Natural killer cell treated with Interleukin-12 subunit alpha and Interleukin-12 subunit beta and Interleukin-15 and Interleukin-18, amount 100 ng/mL, for 72 hours (primary cell): ENCODE data around the gene KHSRP. TPM values are rescaled to one million over a fixed set of nuclear protein-coding genes. Genes with fewer than 3 reads are reported as not detected.
A peak's percentile ranks its signal among the peaks of the same experiment; 100 is the strongest.
"Not testable (repeated sequence)": the region's sequence is repeated elsewhere in the genome, so short reads cannot be mapped to it uniquely, and the experiment has no call there.

Experiments
- ATAC-seq, 2 donors: fragments of 150-1000 bp; cut with Tn5 transposase in 1 of 2; sonication (Bioruptor Pico), chemical (Tn5 transposase) in 1 of 2; 2 replicates each; pipeline ENCODE4 v1.10.0; 2021
- DNase-seq: peaks from one replicate; pipeline ENCODE4 v3.0.0; 2022; ENCODE audit warnings: low spot score
- H3K27ac Mint-ChIP-seq, 2 donors: 1 replicate in 1 of 2; 2 replicates in 1 of 2; pipeline ENCODE4 v1.8.0; 2022; ENCODE audit warnings: mixed read lengths in 2 of 2, mild to moderate bottlenecking in 1 of 2, moderate library complexity in 1 of 2
- H3K27me3 Mint-ChIP-seq, 2 donors: 1 replicate in 1 of 2; 2 replicates in 1 of 2; pipeline ENCODE4 v1.8.0; 2022; ENCODE audit warnings: mixed read lengths in 2 of 2
- H3K36me3 Mint-ChIP-seq: one replicate; pipeline ENCODE4 v1.8.0; 2022; ENCODE audit warnings: mixed read lengths
- H3K4me1 Mint-ChIP-seq, 2 donors: 1 replicate in 1 of 2; 2 replicates in 1 of 2; pipeline ENCODE4 v1.8.0; 2022; ENCODE audit warnings: low read depth in 2 of 2, mixed read lengths in 2 of 2, mild to moderate bottlenecking in 1 of 2
- H3K4me3 Mint-ChIP-seq: one replicate; pipeline ENCODE4 v1.8.0; 2022; ENCODE audit warnings: mixed read lengths
- H3K9me3 Mint-ChIP-seq: 2 replicates; pipeline ENCODE4 v1.8.0; 2022; ENCODE audit warnings: mixed read lengths
- total RNA-seq, 2 donors: library from RNA; stranded (reverse); gene quantifications; one replicate each; pipeline ENCODE4 v1.2.3, GENCODE V29; 2022

KHSRP gene
- total RNA-seq, 2 donors from 2014 or later: 260 to 386 TPM

- Mint-ChIP-seq H3K4me1 (peaks cover 0 to 3% of the 10 kb centered on the region in 2 donors), H3K36me3 (no peaks in the 10 kb centered on the region), H3K27ac (no peak within 1 kb of the TSS), H3K4me3 (no peak within 1 kb of the TSS), H3K27me3 (peaks cover 0 to 3% of the 10 kb centered on the region in 2 donors), H3K9me3 (no peaks in the 10 kb centered on the region)
- ATAC-seq (no peak), DNase-seq (no peak)
Measured at GRCh38 chr19:6433663-6434062, 9.1 kb upstream of the KHSRP start, which contains the start of gene SLC25A41. SLC25A41 (minus strand) TSS chr19:6433763; CDS start chr19:6433693, 70 bp downstream.

GRCh38 chr19:6433165-6433564 is 8.6 kb upstream of the KHSRP start:
- H3K4me3 Mint-ChIP-seq: no peak overlapping the region
- H3K4me1 Mint-ChIP-seq: peaks cover 0 to 3% of the 10 kb centered on the region in 2 donors
- no peak for ATAC-seq
- peaks cover 0 to 2% of the 10 kb centered on the region in 2 donors for H3K27me3 Mint-ChIP-seq
- H3K36me3 Mint-ChIP-seq: no peaks in the 10 kb centered on the region
- H3K9me3 Mint-ChIP-seq: no peaks in the 10 kb centered on the region
- no peak for DNase-seq
- no peak overlapping the region for H3K27ac Mint-ChIP-seq

GRCh38 chr19:6431891-6432290 is 7.3 kb upstream of the KHSRP start:
- DNase-seq (no peak), ATAC-seq (peak in 1 of 2 donors; percentile 29)
- Mint-ChIP-seq H3K4me1 (peaks cover 0 to 3% of the 10 kb centered on the region in 2 donors), H3K27me3 (no peaks in the 10 kb centered on the region), H3K9me3 (no peaks in the 10 kb centered on the region), H3K4me3 (no peak overlapping the region), H3K36me3 (no peaks in the 10 kb centered on the region), H3K27ac (peak overlapping the region in 1 of 2 donors; percentile 53)

GRCh38 chr19:6429419-6430221 is 5.0 kb upstream of the KHSRP start:
- no peaks in the 10 kb centered on the region for H3K27me3 Mint-ChIP-seq
- no peaks in the 10 kb centered on the region for H3K9me3 Mint-ChIP-seq
- H3K4me3 Mint-ChIP-seq: no peak overlapping the region
- no peak overlapping the region for H3K27ac Mint-ChIP-seq
- peaks cover 9 to 11% of the 10 kb centered on the region in 2 donors for H3K4me1 Mint-ChIP-seq
- H3K36me3 Mint-ChIP-seq: no peaks in the 10 kb centered on the region
- ATAC-seq (no peak), DNase-seq (no peak)

- H3K4me3 Mint-ChIP-seq, ATAC-seq, H3K9me3 Mint-ChIP-seq, H3K27me3 Mint-ChIP-seq, H3K36me3 Mint-ChIP-seq, H3K27ac Mint-ChIP-seq, DNase-seq: not testable (repeated sequence)
- H3K4me1 Mint-ChIP-seq: peaks cover 10 to 11% of the 10 kb centered on the region in 2 donors
Measured at GRCh38 chr19:6428692-6429418, 4.2 kb upstream of the KHSRP start.

GRCh38 chr19:6427131-6427530 is 2.5 kb upstream of the KHSRP start:
- no peak for DNase-seq
- ATAC-seq: no peak
- Mint-ChIP-seq H3K27me3 (no peaks in the 10 kb centered on the region), H3K4me1 (peaks cover 26 to 28% of the 10 kb centered on the region in 2 donors), H3K27ac (no peak overlapping the region), H3K9me3 (no peaks in the 10 kb centered on the region), H3K36me3 (no peaks in the 10 kb centered on the region), H3K4me3 (no peak overlapping the region)

GRCh38 chr19:6425732-6426620 is 1.4 kb upstream of the KHSRP start:
- no peaks in the 10 kb centered on the region for H3K9me3 Mint-ChIP-seq
- ATAC-seq: no peak
- peak overlapping the region; percentile 69 for H3K4me3 Mint-ChIP-seq
- H3K4me1 Mint-ChIP-seq: peaks cover 27 to 30% of the 10 kb centered on the region in 2 donors
- H3K27ac Mint-ChIP-seq: peak overlapping the region; percentile 55 to 67
- H3K36me3 Mint-ChIP-seq: no peaks in the 10 kb centered on the region
- DNase-seq: no peak
- H3K27me3 Mint-ChIP-seq: no peaks in the 10 kb centered on the region

GRCh38 chr19:6424939-6425731 is 524 bp upstream of the KHSRP start:
- Mint-ChIP-seq H3K36me3 (no peaks in the 10 kb centered on the region), H3K27me3 (no peaks in the 10 kb centered on the region), H3K27ac (peak overlapping the region; percentile 55 to 67), H3K4me1 (peaks cover 27 to 30% of the 10 kb centered on the region in 2 donors), H3K4me3 (peak overlapping the region; percentile 69), H3K9me3 (no peaks in the 10 kb centered on the region)
- DNase-seq: peak; percentile 100
- peak; percentile 93 to 94 for ATAC-seq

- Mint-ChIP-seq H3K27me3 (no peaks in the 10 kb centered on the region), H3K4me1 (peaks cover 29 to 30% of the 10 kb centered on the region in 2 donors)
- ATAC-seq: no peak
Measured at GRCh38 chr19:6423499-6424194, 964 bp downstream of the KHSRP start.

GRCh38 chr19:6421075-6422014 is 3.3 kb downstream of the KHSRP start:
- no peak for ATAC-seq
- no peaks in the 10 kb centered on the region for H3K9me3 Mint-ChIP-seq
- no peak for DNase-seq
- no peak overlapping the region for H3K4me3 Mint-ChIP-seq
- H3K27ac Mint-ChIP-seq: no peak overlapping the region
- peaks cover 29 to 30% of the 10 kb centered on the region in 2 donors for H3K4me1 Mint-ChIP-seq
- H3K27me3 Mint-ChIP-seq: no peaks in the 10 kb centered on the region
- no peaks in the 10 kb centered on the region for H3K36me3 Mint-ChIP-seq

More at GRCh38 chr19:6423499-6424194, 964 bp downstream of the KHSRP start:
- H3K9me3 Mint-ChIP-seq: no peaks in the 10 kb centered on the region
- peak overlapping the region; percentile 55 to 86 for H3K27ac Mint-ChIP-seq
- H3K4me3 Mint-ChIP-seq: peak overlapping the region; percentile 93
- no peak for DNase-seq
- no peaks in the 10 kb centered on the region for H3K36me3 Mint-ChIP-seq

- Mint-ChIP-seq H3K4me3 (no peak overlapping the region), H3K27ac (no peak overlapping the region), H3K9me3 (no peaks in the 10 kb centered on the region), H3K36me3 (no peaks in the 10 kb centered on the region), H3K27me3 (no peaks in the 10 kb centered on the region), H3K4me1 (peaks cover 16 to 19% of the 10 kb centered on the region in 2 donors)
- DNase-seq (no peak), ATAC-seq (no peak)
Measured at GRCh38 chr19:6418562-6418932, 6.1 kb downstream of the KHSRP start.
